Tibial nerve (tissue), 4 donors: Measurements from ENCODE around the gene TAF1.

Experiments
- EP300 ChIP-seq, 2 donors: sonication (generic); formaldehyde crosslinking; IDR thresholded peaks; one replicate each; pipeline ENCODE4 v1.6.1; 2017; ENCODE audit warnings: antibody characterized with exemption in 2 of 2, mild to moderate bottlenecking in 1 of 2
- POLR2A ChIP-seq, 2 donors: fragments of 450-650 bp; IDR thresholded peaks; one replicate each; pipeline ENCODE4 v1.6.1; 2017; ENCODE audit warnings: antibody characterized with exemption in 2 of 2, mild to moderate bottlenecking in 2 of 2, moderate library complexity in 2 of 2
- TF ChIP-seq, protein P1 (sequence below), 5 experiments: fragments of 200-600 bp in 3 of 5; fragments of 450-650 bp in 2 of 5; sonication (generic) in 3 of 5; IDR thresholded peaks; one replicate each; pipeline ENCODE4 v1.5.1; 2016 to 2019; ENCODE audit warnings: antibody characterized with exemption in 5 of 5, mild to moderate bottlenecking in 3 of 5, moderate library complexity in 2 of 5

DNA sequence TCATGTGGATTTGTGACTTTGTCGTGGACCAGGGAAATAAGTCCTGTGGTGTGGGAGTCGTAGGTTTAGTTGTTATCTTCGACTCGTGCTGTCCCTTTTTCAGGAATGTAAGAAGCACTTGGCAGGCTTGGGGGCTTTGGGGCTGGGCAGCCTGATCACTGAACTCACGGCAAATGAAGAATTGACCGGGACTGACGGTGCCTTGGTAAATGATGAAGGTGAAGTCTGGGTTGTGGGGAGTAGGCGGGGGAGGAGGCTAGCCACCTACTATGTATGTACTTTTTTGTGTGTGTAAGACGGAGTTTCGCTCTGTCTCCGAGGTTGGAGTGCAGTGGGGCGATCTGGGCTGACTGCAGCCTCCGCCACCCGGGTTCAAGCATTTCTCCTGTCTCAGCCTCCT lies 1.2 kb downstream of the TAF1 start:
- TF ChIP-seq, protein P1, sequence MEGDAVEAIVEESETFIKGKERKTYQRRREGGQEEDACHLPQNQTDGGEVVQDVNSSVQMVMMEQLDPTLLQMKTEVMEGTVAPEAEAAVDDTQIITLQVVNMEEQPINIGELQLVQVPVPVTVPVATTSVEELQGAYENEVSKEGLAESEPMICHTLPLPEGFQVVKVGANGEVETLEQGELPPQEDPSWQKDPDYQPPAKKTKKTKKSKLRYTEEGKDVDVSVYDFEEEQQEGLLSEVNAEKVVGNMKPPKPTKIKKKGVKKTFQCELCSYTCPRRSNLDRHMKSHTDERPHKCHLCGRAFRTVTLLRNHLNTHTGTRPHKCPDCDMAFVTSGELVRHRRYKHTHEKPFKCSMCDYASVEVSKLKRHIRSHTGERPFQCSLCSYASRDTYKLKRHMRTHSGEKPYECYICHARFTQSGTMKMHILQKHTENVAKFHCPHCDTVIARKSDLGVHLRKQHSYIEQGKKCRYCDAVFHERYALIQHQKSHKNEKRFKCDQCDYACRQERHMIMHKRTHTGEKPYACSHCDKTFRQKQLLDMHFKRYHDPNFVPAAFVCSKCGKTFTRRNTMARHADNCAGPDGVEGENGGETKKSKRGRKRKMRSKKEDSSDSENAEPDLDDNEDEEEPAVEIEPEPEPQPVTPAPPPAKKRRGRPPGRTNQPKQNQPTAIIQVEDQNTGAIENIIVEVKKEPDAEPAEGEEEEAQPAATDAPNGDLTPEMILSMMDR (IDR thresholded peaks at IDR 0.05), result no peak
- TF ChIP-seq POLR2A (IDR thresholded peaks at IDR 0.05) (no peak), EP300 (IDR thresholded peaks at IDR 0.05) (no peak)
